Cerebellar cortex (tissue), 1 donor: ENCODE measurements around the gene CMKLR1.

Experiments
- DNase-seq: peaks from one replicate; pipeline ENCODE4 v3.0.0-alpha.2; 2015; ENCODE audit warnings: low spot score

Gene CMKLR1

GRCh38 chr12:108299980-108300696 lies 39.0 kb downstream of the CMKLR1 start:
- DNase-seq, result peak; percentile 38

- DNase-seq, result no peak
Observed at GRCh38 chr12:108299516-108299915, 39.6 kb downstream of the CMKLR1 start.

GRCh38 chr12:108298761-108299275 lies 40.3 kb downstream of the CMKLR1 start:
- DNase-seq, result peak; percentile 72

GRCh38 chr12:108297895-108298760 lies 41.0 kb downstream of the CMKLR1 start:
- DNase-seq, result no peak

- DNase-seq, result no peak
Observed at GRCh38 chr12:108297424-108297823, 41.7 kb downstream of the CMKLR1 start.

GRCh38 chr12:108296945-108297344 lies 42.2 kb downstream of the CMKLR1 start:
- DNase-seq, result no peak

GRCh38 chr12:108295641-108296040 lies 43.5 kb downstream of the CMKLR1 start:
- DNase-seq, result no peak

- peak; percentile 80 for DNase-seq
Observed at GRCh38 chr12:108289350-108290161, 49.6 kb downstream of the CMKLR1 start.

GRCh38 chr12:108287227-108287626 lies 51.9 kb downstream of the CMKLR1 start:
- no peak for DNase-seq

GRCh38 chr12:108285016-108285415 lies 54.1 kb downstream of the CMKLR1 start:
- no peak for DNase-seq

- no peak for DNase-seq
Observed at GRCh38 chr12:108284163-108284562, 54.9 kb downstream of the CMKLR1 start.

GRCh38 chr12:108282676-108283075 lies 56.4 kb downstream of the CMKLR1 start:
- DNase-seq, result no peak

GRCh38 chr12:108282160-108282559 lies 57.0 kb downstream of the CMKLR1 start:
- DNase-seq, result no peak

- no peak for DNase-seq
Observed at GRCh38 chr12:108277613-108278012, 61.5 kb downstream of the CMKLR1 start.

- no peak for DNase-seq
Observed at GRCh38 chr12:108273217-108273616, 65.9 kb downstream of the CMKLR1 start.

GRCh38 chr12:108271951-108272872 lies 66.9 kb downstream of the CMKLR1 start:
- no peak for DNase-seq

GRCh38 chr12:108270849-108271143 lies 68.3 kb downstream of the CMKLR1 start:
- DNase-seq, result no peak

GRCh38 chr12:108270035-108270848 lies 68.9 kb downstream of the CMKLR1 start:
- DNase-seq, result no peak

GRCh38 chr12:108269224-108269623 lies 69.9 kb downstream of the CMKLR1 start:
- DNase-seq, result no peak

- DNase-seq, result no peak
Observed at GRCh38 chr12:108268397-108268796, 70.7 kb downstream of the CMKLR1 start.
